BE2C (cell line): ENCODE data around the gene TMEM132D.

Source experiments
- DNase-seq: peaks from one replicate; pipeline ENCODE4 v3.0.0-alpha.2; 2020
- H3K27me3 ChIP-seq: fragments of 250-450 bp; sonication (Bioruptor Pico); 2 replicates; pipeline ENCODE4 v1.5.1; 2020; ENCODE audit warnings: mild to moderate bottlenecking
- H3K36me3 ChIP-seq: fragments of 250-450 bp; sonication (Bioruptor Pico); 2 replicates; pipeline ENCODE4 v1.5.1; 2020; ENCODE audit warnings: mild to moderate bottlenecking
- H3K4me1 ChIP-seq: fragments of 250-450 bp; sonication (Bioruptor Pico); 2 replicates; pipeline ENCODE4 v1.5.1; 2020
- H3K4me3 ChIP-seq: 2 replicates; pipeline ENCODE4 v1.5.1; 2011; ENCODE audit warnings: low read depth, low read length
- H3K9me3 ChIP-seq: fragments of 250-450 bp; sonication (Bioruptor Pico); 2 replicates; pipeline ENCODE4 v1.5.1; 2020
- CTCF ChIP-seq: IDR thresholded peaks from 2 replicates; pipeline ENCODE4 v1.5.1; 2012; ENCODE audit warnings: mild to moderate bottlenecking, low read depth, low read length

The TMEM132D gene

DNA sequence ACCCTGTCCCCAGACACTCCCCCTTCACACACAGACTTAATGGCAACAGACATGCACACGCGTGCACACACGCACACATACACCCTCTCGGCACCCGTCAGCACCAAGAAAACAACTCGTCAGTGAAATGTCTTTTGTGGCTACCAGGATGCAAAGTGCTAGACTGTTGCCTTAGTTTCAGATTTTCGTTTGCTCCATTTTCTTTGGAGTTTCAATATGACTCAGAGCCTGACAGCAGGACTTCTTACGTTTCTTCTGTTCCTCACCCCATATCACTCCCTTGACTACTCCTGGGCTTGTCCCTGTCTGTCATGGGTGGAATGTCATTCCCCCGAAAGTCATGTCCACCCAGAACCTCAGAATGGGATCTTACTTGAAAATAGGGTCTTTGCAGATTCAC lies 867.7 kb downstream of the TMEM132D start:
- TF ChIP-seq CTCF: no peak
- no peak overlapping the region for H3K4me3 ChIP-seq
- no peak for DNase-seq
- H3K9me3 ChIP-seq: no peaks in the 10 kb centered on the region; the same call in 1 of the 2 replicates
- H3K4me1 ChIP-seq: no peaks in the 10 kb centered on the region
- H3K36me3 ChIP-seq: no peaks in the 10 kb centered on the region
- no peaks in the 10 kb centered on the region for H3K27me3 ChIP-seq

- H3K27me3 ChIP-seq: no peaks in the 10 kb centered on the region
- no peaks in the 10 kb centered on the region for H3K4me1 ChIP-seq
- DNase-seq: no peak
- H3K36me3 ChIP-seq: no peaks in the 10 kb centered on the region
- H3K4me3 ChIP-seq: no peak overlapping the region
- H3K9me3 ChIP-seq: no peaks in the 10 kb centered on the region; the same call in 1 of the 2 replicates
- TF ChIP-seq CTCF: no peak
Measured at GRCh38 chr12:129034558-129035289, 869.1 kb downstream of the TMEM132D start.

- no peak overlapping the region for H3K4me3 ChIP-seq
- H3K9me3 ChIP-seq: no peaks in the 10 kb centered on the region; the same call in 1 of the 2 replicates
- no peaks in the 10 kb centered on the region for H3K27me3 ChIP-seq
- no peaks in the 10 kb centered on the region for H3K4me1 ChIP-seq
- DNase-seq: no peak
- no peak for TF ChIP-seq CTCF
- H3K36me3 ChIP-seq: no peaks in the 10 kb centered on the region
Measured at GRCh38 chr12:129028844-129029243, 875.0 kb downstream of the TMEM132D start.

DNA sequence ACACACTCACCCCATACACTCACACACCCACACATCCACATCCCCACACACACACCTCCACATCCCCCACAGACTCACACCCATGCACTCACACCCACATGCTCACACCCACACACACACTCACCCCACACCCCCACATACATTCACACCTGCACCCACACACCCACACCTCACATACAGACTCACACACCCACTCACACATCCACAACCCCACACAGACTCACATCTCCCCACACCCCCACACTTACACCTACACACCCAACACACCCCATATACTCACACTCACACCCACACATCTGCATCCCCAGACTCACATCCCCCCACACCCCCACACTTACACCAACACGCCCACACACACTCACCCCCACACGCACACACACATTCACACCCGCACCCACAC lies 878.8 kb downstream of the TMEM132D start:
- H3K27me3 ChIP-seq: no peaks in the 10 kb centered on the region
- no peaks in the 10 kb centered on the region for H3K9me3 ChIP-seq
- H3K4me1 ChIP-seq: no peaks in the 10 kb centered on the region
- H3K36me3 ChIP-seq: no peaks in the 10 kb centered on the region
- no peak for DNase-seq
- TF ChIP-seq CTCF: no peak
- no peak overlapping the region for H3K4me3 ChIP-seq
